ENCODE data around the gene COL9A2.

COL9A2 gene

DNA sequence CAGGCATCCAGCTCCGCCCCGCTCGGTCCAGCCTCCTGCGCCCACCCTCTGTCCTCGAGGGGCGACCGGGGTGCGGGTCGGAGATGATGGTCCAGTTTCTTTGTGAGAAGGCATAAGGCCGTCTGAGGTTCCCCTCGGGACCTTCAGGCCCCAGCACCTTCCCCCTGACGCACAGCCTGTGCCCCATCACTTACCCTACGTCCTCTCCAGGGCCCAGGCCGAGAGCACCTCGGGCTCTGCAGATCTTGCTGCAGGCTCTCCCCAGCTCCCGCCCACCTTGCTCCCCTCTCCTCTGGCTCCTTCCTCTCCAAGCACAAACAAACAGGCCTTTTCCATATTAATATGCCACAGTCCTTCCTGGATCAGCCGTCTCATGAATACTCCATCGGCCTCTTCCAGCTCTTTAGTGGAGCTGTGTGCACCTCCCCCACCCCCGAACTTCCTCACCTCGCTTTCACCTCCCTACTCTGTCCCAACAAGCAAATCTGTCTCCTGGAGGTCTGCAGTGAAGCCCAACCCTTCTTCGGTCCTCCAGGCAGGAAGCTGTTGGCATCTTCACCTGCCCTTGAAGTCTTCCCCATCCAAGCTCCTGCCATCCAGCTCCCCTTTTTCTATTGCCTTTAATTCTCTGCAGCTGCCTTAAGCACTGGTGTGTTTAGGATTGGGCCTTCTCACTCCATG lies 448 bp upstream of the COL9A2 start:
- no peak for DNase-seq

DNA sequence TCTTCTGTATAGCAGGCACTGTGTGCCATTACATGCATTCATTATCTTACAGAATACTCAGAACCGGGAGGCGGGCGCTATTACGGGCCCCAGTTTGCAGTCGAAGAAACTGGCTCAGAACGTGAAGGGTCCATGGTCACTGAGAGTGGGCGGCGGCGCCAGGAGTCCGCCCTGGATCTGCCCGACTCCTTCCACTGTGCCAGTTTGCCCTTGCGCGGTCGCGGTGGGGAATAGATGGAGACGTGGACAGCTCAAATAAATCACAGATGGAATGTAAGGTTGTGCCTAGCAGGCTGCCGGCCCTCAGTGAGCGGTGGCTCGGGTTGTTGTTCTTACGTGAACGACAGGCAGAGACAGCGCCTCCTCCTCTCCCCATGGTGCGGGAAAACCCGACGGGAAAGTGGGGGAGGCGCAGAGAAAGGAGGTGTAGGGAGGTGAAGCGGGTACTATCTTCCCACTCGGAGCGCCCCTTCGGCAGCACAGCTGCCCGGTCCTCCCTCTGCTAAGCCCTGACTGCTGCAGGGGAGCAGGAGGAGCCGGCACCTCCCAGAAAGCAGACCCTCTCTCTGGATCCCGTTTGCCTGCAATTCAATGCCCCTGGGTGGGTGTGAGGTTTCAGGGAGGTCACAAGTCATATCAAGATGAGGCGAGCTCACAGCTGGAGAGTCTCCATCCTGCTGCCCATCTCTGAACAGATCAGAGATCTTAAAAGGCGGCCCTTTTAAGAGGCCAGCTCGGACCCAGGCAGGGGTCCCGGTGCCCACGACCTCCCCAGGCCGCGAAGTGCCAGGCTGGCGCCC lies 1.1 kb downstream of the COL9A2 start:
- peak; percentile 41 to 44 for DNase-seq

DNA sequence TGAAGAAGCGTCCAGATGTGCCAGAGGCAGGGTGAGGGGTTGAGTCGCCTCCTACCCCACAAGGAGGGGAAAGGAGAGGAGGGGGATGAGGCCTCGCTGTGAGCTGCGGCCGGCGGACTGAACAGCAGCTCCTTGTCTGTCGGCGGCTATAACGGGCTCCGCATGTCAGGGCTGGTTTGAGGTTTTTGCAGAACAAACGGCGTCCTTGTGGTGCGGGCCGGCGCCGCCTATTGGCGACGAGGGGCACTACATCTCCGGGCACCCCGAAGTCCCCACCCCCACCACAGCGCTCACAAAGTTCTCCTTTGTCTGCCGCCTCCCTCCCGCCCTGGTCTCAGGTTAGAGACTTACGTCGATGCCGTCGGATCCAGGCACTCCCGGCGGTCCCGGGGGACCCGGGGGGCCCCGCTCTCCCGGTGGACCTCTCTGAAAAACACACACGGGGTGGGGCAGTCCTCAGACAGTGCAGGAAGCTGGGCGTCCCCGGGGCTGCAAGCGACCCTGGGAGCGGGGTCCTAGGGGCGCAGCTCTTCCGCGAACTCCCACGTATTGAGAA lies 1.8 kb downstream of the COL9A2 start:
- peak; percentile 86 for DNase-seq

DNA sequence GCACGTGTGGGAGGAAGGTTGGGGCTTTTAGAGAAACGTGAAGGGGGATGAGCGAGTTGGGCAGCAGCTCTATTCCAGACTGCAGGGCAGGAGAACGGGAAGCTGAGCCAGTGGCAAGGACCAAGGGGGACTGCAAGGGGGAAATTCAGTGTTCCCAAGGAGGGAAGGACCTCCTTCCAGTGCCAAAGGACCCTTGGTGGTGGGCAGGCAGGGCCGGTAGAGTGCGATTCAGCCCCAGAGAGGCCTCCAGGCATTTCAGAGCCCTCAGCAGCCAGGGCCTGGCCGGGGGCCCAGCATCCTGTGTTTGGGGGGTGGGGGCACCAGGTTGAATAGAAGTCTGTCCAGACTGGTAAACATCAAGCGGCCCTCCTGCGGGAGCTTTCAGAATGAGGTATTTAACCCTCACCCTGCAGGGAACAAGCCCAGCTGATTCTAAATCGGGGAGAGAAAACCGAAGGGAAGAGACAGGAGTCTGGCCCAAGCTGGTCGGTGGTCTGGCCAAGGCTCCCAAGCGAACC lies 2.3 kb downstream of the COL9A2 start:
- no peak for DNase-seq

DNA sequence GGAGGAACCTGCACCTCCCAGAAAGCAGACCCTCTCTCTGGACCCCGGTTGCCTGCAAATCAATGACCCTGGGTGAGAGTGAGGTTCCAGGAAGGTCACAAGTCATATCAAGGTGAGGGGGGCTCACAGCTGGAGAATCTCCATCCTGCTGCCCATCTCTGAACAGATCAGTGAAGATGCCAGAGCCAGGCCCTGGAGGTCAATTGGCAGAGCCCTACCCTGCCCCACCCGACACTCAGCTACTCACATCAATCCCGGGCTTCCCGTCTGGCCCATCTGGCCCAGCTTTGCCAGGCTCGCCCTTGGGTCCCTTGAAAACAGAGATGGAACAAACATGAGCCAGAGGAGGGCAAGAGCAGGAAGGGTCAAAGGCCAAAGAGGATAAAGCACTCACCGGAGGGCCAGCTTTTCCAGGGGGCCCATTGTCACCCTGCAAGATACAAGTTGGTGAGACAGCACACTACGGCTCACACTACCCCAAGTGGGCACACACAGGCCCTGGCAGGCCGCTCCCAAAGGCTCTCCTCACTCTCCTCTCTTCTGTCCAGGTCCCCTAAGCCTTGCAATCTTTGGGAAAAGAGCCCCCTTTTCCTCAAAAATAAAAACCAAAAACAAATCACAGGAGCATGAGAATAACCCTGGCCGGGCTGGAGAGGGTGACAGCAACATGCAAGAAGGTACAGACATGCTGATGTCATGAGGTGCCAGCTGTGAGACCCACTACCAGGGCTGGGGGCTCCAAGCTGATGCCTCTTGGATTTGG lies 2.9 kb downstream of the COL9A2 start:
- DNase-seq = no peak

DNA sequence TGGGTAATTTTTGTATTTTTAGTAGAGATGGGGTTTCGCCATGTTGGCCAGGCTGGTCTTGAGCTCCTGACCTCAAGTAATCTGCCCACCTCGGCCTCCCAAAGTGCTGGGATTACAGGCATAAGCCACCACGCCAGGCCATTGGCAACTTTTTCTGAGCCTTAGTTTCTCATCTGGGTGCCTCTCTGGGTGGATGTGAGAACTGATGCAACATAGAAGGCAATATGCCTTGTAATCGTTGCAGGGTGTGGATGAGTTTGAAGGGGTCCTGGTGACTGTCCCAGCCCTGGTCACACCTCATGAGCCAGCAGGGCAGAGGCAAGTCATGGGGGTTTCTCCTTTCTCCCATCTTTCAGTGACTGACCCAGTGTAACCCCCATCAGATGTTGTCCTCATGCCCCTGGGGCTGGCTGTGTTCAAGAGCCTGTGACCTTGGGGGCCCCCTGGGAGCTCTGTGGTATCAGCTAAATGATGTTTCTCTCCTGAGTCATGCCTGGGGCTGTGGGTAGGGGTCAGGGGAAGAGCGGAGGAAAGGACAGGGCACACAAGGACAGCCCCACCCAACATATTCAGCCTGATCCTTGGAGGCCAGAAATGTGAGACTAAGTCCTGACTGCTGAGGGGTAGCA lies 3.6 kb downstream of the COL9A2 start:
- DNase-seq = no peak

DNA sequence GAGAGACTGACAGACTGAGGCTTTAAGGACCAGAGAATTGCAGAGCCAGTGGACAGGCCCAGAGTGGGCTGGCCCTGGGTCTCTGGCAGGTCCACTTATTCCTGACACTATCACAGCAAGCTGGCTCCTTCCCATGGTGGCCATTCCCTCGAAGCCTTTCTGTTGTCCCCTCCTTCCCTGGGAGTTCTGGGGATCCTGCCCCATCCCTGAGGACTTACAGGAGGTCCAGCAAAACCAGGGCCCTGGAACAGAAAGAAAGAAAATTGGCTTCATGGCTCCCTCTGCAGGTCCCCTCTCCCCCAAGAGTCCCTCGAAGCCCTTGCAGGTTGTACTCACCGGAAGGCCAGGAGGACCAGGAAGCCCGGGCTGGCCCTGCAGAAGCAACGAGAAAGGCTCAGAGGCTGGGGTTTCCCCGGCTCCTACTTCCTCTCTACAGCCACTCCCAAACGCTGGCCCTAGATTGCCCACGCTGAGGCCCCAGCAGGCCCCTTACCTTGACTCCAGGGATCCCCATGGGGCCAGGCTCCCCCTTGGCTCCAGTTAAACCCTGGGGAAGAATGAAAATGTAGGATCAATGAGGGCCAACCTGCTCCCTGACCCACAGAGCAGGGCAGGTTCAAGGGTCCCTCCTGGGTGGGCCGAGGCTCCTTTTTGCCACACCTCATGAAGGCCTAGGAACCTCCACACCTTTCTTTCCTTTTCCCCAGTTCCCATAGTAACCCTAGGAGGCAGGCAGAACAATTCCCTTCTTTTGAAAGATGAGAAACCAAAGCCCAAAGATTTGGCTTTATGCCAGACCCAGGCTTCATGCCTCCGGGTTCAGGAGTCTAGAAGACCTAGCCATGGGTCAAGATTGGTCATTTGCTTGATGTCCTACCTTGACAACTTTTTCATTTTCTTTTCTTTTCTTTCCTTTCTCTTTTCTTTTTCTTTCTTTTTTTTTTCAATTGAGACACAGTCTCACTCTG lies 4.6 kb downstream of the COL9A2 start:
- peak; percentile 29 to 34 for DNase-seq

DNA sequence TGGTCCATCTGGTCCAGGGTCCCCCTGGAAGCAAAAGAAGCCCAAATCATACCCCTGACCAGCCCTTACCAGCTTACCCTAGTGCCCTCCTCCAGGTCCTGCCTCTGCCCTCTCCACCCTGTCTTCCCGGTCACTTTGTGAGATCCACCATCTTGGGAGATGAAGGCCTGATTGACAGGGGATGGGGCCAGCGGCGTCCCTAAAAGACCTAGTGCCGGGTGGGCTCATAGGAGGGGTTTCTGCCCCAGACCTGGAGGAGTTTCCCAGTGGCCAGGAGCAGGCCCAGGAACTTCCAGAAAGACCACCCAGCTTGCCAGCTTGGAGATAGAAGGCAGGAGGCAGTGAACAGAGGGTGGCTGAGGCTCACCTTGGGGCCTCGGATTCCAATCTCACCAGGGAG lies 5.4 kb downstream of the COL9A2 start:
- no peak for DNase-seq

DNA sequence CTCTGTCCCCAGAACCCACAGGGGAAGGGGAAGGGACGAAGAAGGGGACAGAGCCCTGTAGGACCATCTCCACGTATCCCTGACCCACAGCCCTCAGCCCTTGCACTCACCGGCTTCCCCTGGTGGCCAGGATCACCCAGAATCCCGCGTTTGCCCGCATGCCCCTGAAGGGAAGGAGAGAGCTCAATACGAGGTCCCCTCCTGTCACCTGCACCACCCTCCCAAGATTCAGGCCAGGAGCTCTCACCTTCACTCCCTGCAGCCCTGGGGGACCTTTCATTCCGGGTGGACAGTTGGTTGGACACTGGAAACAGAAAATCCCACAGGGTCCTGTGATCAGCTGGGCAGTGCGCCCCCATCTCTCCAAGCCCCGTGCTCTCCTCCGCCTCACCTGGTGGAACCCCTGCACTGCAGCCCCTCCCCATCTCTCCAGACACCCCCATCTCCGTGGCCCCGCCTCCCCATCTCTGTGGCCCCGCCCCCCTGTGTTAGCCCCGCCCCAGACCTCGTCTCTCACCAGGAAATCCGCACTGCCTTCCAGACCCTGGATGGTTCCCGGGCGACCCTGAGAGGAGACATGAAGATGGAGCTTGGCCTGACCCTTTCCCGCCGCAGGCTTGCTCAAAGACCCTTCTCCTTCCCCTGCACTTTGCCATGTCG lies 6.0 kb downstream of the COL9A2 start:
- no peak for DNase-seq

DNA sequence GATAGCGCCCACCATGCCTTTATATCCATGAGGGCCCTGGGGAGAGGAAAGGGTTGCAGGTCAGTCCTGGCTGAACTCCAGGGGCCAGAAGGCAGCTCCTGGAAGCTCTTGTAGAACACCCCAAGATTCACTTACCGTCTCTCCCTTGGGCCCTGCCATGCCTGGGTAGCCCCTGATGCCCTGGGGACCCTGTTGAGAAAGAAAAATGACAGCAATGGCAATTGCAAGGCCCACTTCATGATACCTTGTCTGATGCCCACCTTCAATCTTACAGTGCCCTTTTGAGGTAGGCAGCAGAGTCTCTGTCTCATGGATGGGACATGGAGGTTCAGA lies 7.0 kb downstream of the COL9A2 start:
- DNase-seq = no peak

DNA sequence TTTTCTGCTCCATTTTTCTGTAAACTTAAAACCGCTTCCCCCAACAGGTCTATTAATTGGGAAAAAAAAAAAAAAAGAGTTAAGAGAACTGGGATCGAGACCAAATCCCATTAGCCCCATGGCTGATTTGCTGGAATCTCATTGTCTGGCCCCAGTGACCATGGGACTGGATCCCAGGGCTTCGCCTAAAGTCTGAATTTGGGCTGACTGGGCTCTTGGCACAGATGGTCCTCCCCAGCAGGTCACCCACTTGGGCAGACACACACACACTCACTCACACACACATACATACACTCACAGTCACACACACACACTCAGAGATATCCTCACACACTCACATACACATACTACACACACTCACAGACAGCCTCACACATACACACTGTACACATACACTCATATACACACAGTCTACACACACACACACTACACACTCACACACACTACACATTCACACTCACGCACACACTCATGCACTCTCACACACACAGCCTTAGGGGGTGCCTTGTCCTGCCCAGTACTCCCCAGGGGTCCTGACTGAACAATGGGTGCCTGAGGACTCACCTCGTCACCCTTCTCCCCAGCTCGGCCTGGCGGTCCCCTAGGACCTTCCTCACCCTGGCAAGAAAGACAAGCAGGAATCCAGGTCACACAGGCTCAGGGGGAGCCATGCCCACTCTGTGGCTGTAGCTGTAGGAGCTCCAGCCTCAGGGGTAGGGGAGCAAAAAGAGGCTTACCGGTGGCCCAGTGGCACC lies 7.5 kb downstream of the COL9A2 start:
- DNase-seq = no peak

DNA sequence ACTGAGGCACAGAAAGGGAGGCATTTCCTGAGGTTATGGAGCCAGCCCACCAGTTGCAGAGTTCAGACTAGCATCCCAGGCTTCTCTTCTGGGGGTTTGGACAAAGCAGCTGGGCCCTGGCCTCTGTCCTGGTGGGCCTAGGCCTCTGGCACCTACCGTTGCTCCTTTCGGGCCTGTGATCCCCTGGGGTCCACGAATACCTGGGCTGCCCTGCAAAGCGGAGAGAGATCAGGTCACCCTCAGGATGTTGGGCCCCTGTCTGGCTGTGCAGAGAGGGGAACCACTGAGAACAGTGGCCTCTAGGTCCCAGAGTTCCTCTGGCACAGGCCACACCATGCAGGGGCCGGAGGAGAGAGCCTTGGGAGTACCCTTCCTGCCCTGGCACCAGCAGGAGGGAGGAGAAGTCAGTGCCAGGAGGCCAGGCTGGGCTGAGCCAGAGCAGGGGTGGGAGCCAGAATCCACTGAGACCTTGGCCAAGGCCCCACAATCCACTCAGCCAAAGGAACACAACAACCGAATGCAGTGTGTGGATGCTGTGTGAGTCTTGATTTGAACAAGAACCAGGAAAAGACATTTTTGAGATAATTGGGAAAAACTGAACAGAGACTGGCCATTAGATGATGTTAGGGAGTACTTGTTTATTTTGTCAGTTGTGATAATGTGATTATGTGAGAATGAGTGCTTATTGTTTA lies 8.9 kb downstream of the COL9A2 start:
- no peak for DNase-seq

DNA sequence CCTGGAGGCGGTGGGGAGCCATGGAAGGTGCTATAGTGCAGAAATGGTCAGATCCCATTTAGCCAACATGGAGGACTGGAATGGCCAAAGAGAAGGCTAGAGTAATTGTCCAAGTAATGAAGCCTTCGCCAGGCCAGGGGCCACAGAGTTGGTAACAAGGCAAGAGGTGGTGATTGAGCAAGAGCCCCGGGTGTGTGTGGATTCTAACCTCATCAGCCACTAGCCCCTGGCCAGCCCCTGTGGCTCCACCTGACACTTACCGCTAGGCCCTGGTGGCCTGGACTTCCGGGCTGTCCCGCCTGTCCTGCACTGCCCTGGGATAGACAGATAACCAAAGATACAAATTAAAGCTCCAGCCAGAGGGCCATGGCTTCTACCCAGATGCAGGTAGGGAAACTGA lies 9.9 kb downstream of the COL9A2 start:
- no peak for DNase-seq

DNA sequence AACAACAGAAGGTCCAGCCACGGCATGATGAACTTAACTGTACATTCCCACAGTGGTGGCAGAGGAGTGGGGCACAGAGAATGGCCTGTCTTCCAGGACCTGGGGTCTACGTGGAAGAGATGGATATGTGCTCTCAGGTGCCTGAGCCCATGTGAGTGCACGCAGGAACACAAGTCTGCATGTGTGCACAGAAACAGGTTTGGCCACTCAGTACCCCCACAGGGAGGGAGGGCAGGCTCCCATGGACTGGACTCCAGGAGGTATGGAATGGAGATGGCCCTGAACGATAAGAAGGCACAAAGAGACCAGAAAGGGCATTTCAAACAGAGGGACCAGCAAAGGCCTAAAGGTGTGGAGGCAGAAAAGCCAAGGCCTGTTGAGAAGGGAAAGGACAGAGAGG lies 10.8 kb downstream of the COL9A2 start:
- no peak for DNase-seq

DNA sequence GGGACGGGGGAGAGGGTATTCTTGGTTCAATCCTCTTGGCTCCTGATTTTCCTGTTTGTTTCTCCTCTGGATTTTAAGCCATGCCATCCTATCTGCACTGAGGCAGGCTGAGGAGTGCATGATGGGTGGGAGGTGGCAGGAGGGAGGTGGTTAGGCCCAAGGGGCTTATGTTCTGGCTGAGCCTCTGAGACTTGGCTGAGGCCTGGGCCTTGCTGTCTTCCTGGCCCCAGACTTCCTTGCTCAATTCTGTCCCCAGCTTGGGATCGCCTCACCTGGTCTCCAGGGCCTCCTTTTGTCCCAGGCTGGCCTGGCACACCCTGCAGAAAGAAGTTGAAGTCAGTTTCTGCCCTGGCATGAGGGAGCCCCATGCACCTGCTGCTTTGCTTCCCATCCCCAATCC lies 11.2 kb downstream of the COL9A2 start:
- no peak for DNase-seq

DNA sequence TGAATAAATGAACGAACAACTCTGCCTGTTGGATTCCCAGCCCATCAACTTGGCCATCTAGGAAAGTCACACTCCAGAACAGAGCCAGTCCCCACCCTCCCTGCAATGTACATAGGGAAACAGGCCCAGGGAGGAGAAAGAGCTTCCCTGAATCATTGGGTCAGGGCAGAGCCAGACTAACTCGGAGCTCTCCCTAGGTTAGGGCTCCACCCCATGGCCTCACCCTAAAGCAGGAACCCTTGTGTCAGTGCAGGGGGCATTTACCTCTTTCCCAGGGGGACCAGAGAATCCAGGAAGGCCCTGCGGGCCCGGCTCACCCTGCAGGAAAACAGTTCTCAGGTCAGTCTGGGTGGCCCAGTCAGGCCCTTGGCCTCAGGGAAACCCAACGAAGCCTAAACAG lies 11.6 kb downstream of the COL9A2 start:
- no peak for DNase-seq

DNA sequence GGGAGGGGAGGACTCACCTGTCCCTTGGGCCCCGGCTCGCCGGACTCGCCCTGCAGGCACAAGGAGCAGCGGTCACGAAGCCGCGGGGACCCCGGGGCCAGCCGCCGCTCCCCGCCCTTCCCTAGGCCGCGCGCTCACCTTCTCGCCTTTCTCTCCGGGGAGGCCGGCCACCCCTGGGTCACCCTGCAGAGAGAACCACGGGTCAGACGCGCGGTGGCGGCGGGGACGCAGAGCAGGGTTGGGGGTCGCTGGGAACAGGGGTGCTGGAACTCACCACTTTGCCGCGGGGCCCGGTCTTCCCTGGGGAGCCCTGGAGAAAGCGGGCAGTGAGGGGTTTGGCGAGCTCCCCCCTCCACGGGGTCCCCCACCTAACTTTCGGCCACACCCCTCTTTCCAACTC lies 13.3 kb downstream of the COL9A2 start:
- no peak for DNase-seq

DNA sequence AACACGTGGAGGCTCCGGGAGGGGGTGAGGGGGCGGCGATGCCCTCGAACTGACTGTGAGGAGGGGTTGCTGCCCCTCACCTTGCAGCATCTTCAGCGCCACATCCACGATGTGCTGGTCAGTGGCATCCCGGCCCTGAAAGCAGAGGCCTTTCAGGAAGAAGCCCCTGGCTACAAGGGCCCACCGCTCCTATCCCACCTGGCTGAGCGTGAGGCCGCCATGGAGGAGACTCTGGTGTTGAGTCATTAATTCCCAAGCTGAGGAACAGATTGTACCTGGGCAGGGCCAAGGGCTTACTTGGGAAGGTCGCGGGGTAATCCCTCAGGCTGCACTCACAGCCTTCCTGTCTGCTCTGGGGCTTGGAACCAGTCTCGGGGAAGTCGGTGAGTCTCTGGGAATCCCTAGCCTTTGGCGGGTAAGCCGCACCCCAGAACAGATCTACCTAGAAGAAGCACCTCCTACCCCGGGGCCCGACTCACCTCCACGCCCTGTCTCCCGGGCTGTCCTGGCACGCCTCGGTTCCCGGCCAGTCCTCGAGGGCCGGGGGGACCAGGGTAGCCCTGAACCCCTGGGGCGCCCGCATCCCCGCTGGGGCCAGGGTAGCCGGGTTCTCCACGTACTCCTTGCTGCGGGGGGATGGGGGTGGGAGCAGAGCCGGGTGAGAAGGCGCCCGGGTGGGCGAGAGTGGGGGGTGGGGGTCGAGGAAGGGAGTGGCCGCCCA lies 13.9 kb downstream of the COL9A2 start:
- no peak for DNase-seq

DNA sequence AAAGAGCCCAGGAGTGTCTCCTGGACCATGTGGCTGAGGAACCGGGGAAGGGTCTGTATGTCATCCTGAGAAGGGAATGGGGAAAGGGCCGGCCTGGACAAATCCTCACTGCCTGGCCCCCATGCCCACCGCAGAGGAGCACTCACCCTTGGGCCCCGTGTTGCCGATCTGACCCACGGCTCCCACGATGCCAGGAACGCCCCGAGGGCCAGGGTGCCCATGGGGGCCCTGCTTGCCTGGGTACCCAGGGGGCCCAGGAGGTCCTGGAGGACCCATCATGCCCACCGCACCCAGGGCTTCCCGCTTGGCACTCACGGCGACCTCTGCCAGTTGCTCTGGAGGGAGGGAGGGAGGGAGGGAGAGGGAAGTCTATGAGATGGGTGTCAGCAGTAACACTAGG lies 14.6 kb downstream of the COL9A2 start:
- DNase-seq = no peak

Data from stimulated activated CD4-positive, alpha-beta T cell treated with anti-CD3 and anti-CD28 coated beads, Interleukin-2, amount 100 ng/mL, for 24 hours (primary cell).